IgD-negative memory B cell (primary cell): ENCODE measurements around the gene NLGN3. TPM values are rescaled to one million over a fixed set of nuclear protein-coding genes. Genes with fewer than 3 reads are reported as not detected.
A peak's percentile ranks its signal among the peaks of the same experiment; 100 is the strongest.

ENCODE experiments used
- H3K27ac Mint-ChIP-seq, 3 donors: one replicate each; pipeline ENCODE4 v1.8.0; 2020 to 2022; ENCODE audit warnings: mild to moderate bottlenecking in 3 of 3, mixed read lengths in 3 of 3, moderate library complexity in 1 of 3
- H3K27me3 Mint-ChIP-seq: one replicate; pipeline ENCODE4 v1.8.0; 2021; ENCODE audit warnings: mixed read lengths
- H3K36me3 Mint-ChIP-seq: one replicate; pipeline ENCODE4 v1.8.0; 2020; ENCODE audit warnings: mild to moderate bottlenecking, mixed read lengths
- H3K4me1 Mint-ChIP-seq, 3 donors: one replicate each; pipeline ENCODE4 v1.8.0; 2020 to 2022; ENCODE audit warnings: mixed read lengths in 3 of 3, mild to moderate bottlenecking in 1 of 3
- H3K4me3 Mint-ChIP-seq, 4 donors: one replicate each; pipeline ENCODE4 v1.8.0; 2020 to 2022; ENCODE audit warnings: mild to moderate bottlenecking in 4 of 4, mixed read lengths in 4 of 4, moderate library complexity in 3 of 4
- H3K9me3 Mint-ChIP-seq, 3 donors: one replicate each; pipeline ENCODE4 v1.8.0; 2020 to 2021; ENCODE audit warnings: mixed read lengths in 3 of 3, mild to moderate bottlenecking in 1 of 3
- polyA plus RNA-seq: library from polyadenylated mRNA; unstranded; fragments of 300-500 nt; fragmentation: Illumina TruSeq; gene quantifications from one replicate; pipeline ENCODE4 v1.2.3, GENCODE V29; 2021

The NLGN3 gene
- polyA plus RNA-seq, 1 donor from 2014 or later: 0.15 TPM

DNA sequence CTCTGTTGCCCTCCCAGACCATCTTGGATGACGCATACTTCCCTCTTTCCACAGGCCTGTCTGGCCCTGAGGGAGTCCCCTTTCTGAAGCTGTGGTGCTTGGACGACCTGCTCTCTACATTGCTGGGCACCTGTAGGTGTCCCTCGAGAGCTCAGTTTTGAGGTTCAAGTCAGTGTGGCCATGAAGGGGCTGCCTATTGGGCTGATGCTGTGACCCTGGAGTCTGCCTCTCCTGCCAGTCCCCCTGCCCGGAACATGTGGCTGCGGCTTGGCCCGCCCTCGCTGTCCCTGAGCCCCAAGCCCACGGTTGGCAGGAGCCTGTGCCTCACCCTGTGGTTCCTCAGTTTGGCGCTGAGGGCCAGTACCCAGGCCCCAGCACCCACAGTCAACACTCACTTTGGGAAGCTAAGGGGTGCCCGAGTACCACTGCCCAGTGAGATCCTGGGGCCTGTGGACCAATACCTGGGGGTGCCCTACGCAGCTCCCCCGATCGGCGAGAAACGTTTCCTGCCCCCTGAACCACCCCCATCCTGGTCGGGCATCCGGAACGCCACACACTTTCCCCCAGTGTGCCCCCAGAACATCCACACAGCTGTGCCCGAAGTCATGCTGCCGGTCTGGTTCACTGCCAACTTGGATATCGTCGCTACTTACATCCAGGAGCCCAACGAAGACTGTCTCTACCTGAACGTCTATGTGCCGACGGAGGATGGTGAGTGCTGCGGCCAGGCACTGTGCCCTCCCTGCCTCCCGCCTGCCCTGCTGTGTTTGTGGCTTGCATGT lies 3.0 kb downstream of the NLGN3 start:
- no peaks in the 10 kb centered on the region for H3K27me3 Mint-ChIP-seq
- no peaks in the 10 kb centered on the region for H3K9me3 Mint-ChIP-seq
- peak overlapping the region in 1 of 4 donors; percentile 17 for H3K4me3 Mint-ChIP-seq
- peaks cover 2% of the 10 kb centered on the region for H3K36me3 Mint-ChIP-seq
- H3K4me1 Mint-ChIP-seq: peaks cover 0 to 14% (median 6%) of the 10 kb centered on the region in 3 donors
- no peak overlapping the region for H3K27ac Mint-ChIP-seq

DNA sequence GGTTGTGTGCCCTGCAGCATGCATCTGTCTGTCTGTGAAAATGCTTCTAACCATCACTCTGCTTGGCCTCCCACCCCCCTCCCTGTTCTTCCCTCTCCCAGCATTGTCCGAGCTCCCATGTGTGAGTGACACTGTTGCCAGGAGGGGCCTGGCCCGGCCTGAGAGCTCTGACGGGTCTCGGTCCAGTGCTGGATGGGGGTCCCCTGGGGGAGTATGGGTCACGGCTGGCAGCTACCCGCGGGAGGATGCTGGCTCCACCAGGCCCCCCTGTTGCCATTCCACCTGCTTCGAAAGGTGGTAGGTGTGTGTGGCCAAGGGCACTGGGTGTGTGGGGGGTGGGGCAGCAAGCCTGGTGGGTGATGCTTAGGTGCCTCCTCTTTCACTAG lies 3.6 kb downstream of the NLGN3 start:
- Mint-ChIP-seq H3K27me3 (no peaks in the 10 kb centered on the region), H3K9me3 (peaks cover 0 to 2% (median 0%) of the 10 kb centered on the region in 3 donors), H3K4me1 (peaks cover 0 to 13% (median 6%) of the 10 kb centered on the region in 3 donors), H3K4me3 (peak overlapping the region in 1 of 4 donors; percentile 17), H3K27ac (no peak overlapping the region), H3K36me3 (peaks cover 2% of the 10 kb centered on the region)

DNA sequence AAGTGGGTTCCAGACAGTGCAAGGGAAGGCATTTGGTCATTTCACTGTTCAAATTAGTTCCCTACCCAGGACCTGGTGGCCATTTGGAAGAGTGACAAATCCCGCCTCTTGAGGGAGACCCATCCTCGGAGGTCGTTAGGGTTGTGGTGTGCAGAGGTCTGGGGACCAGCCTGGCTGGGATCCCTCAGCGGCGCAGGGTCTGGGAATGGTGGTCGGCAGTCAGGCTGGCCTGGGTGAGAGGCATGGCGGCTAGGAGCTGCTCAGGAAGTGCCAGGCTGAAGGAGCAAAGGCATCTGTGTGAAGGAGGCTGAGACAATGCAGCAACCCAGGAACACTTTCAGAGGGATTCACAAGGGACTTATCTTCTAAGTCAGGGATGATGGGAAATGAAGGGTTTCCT lies 6.7 kb downstream of the NLGN3 start:
- Mint-ChIP-seq H3K27ac (no peak overlapping the region), H3K4me3 (no peak overlapping the region), H3K36me3 (peaks cover 4% of the 10 kb centered on the region), H3K9me3 (peaks cover 0 to 2% (median 0%) of the 10 kb centered on the region in 3 donors), H3K27me3 (peaks cover 2% of the 10 kb centered on the region), H3K4me1 (peaks cover 0 to 2% (median 2%) of the 10 kb centered on the region in 3 donors)

DNA sequence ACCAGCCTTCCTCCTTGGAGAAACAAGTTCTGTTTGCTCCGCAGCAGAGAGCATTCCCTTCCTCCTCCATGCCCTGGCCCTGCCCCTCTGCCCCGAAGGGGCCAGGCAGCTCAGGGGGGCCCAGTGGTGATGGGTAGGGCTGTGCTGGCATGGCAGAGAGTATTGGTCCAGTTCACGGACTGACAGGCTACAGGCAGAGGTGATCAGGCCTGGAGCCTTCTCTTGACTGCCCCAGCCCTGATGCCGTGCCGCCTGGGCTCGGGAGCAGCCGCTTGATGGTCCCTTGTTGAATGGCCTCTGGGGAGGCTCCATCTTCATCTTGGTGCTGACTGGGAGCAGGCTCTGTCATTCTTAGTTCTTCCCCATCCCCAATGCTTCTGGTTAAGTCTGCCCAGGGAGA lies 9.6 kb downstream of the NLGN3 start:
- Mint-ChIP-seq H3K27me3 (peaks cover 2% of the 10 kb centered on the region), H3K9me3 (peaks cover 0 to 2% (median 0%) of the 10 kb centered on the region in 3 donors), H3K4me3 (no peak overlapping the region), H3K4me1 (peaks cover 0 to under 1% (median 0%) of the 10 kb centered on the region in 3 donors), H3K27ac (no peak overlapping the region), H3K36me3 (peaks cover 4% of the 10 kb centered on the region)

DNA sequence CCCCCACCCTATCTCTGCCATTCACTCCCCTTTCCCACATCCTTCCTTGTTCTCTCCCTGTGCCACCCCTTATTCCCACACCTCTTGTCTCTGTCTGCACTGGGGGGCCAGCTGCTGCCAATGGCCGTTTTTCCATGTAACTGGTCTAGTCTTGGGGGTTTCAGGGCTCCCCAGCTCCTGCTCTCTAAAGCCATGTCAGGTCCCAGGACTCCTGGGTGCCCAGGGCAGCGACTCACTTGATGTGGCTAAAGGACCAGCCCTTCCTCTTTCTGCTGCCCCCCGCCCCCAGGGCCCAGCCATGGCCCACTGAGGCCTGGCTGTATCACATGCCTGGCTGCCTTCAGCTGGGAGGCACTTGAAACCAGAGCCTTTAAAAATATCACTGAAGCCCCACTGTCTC lies 10.0 kb downstream of the NLGN3 start:
- H3K27ac Mint-ChIP-seq: no peak overlapping the region
- H3K4me3 Mint-ChIP-seq: no peak overlapping the region
- peaks cover 2% of the 10 kb centered on the region for H3K27me3 Mint-ChIP-seq
- no peaks in the 10 kb centered on the region for H3K4me1 Mint-ChIP-seq
- H3K36me3 Mint-ChIP-seq: peaks cover 4% of the 10 kb centered on the region
- H3K9me3 Mint-ChIP-seq: peaks cover 0 to 2% (median 0%) of the 10 kb centered on the region in 3 donors

DNA sequence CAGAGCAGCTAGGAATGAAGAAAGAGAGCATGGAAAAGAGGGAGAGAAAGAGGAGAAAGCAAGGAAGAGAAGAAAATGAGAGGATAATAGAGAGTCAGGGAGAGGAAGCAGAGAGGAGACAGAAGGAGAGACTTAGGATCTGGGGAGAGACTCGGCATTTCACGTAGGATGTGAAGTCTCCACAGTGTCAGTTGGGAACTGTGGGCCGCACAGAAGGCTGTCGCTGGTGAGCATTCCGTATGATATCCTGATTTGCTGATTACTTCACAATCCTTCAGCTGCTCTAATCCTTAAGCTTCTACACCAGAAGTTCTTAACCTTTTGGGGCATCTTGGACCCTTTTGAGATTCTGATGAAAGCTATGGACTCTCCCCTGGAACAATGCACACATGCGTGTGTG lies 14.0 kb downstream of the NLGN3 start:
- Mint-ChIP-seq H3K27ac (no peak overlapping the region), H3K36me3 (peaks cover 4% of the 10 kb centered on the region), H3K4me1 (no peaks in the 10 kb centered on the region), H3K9me3 (no peaks in the 10 kb centered on the region), H3K4me3 (no peak overlapping the region), H3K27me3 (peaks cover under 1% of the 10 kb centered on the region)

DNA sequence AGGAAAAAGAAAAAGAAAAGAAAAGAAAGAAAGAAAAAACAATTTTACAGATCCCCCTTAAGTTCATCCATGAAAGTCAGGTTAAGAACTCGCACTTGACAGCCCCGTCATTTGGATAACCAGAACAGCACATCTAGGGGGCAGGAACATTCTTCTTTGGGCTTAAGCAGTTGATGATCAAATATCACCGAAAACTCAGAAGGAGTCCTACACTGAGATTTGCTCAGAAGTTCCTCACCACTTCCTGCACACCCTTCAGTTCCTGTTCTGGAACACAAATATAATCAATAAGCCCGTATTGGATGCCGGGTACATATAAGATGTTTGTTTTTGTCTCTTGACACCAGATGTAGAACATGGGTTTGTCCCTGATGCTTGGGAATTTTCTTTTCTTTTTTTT lies 14.7 kb downstream of the NLGN3 start:
- no peak overlapping the region for H3K27ac Mint-ChIP-seq

DNA sequence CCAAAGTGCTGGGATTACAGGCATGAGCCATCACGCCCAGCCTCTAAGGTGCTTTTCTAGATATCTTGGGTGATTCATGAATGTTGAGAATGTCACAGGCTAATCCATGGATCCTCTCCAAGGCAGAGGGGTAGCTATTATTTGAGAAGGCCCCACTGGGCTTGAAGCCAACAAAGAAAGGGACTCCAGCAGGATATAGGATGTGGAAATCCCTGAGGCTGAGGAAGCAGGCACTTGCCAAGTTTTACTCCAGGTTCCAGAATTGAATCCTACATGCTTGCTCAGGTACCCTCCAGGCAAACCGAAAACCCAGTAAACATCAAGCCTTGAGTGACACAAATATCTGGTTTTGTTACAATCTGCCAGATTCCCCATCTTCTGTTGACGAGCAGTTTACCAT lies 15.8 kb downstream of the NLGN3 start:
- Mint-ChIP-seq H3K9me3 (no peaks in the 10 kb centered on the region), H3K27ac (no peak overlapping the region), H3K27me3 (peaks cover 3% of the 10 kb centered on the region), H3K36me3 (peaks cover 3% of the 10 kb centered on the region), H3K4me1 (no peaks in the 10 kb centered on the region), H3K4me3 (no peak overlapping the region)

More for the DNA sequence above, 14.7 kb downstream of the NLGN3 start:
- Mint-ChIP-seq H3K36me3 (peaks cover 4% of the 10 kb centered on the region), H3K9me3 (no peaks in the 10 kb centered on the region), H3K27me3 (peaks cover 3% of the 10 kb centered on the region), H3K4me3 (no peak overlapping the region), H3K4me1 (no peaks in the 10 kb centered on the region)

DNA sequence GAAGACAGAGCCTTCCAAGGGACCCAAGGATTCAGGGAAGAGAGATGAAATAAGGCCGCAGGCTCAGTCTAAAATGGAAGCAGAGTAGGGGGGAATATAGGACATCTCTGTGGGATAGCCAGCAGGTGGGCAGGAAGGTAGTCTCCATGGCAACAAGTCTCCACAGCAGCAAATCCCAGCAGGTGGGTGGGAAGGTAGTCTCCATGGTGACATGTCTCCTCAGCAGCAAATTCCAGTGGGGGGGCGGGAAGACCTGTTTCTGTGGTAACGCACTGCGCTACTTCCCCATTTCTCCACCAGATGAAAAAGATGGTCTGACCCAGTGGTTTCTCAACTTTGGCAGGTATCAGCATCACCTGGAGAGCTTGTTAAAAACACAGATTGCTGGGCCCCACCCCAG lies 18.3 kb downstream of the NLGN3 start:
- Mint-ChIP-seq H3K36me3 (no peaks in the 10 kb centered on the region), H3K4me1 (peaks cover 0 to 5% (median 2%) of the 10 kb centered on the region in 3 donors), H3K4me3 (no peak overlapping the region), H3K27me3 (peaks cover 3% of the 10 kb centered on the region), H3K9me3 (no peaks in the 10 kb centered on the region), H3K27ac (no peak overlapping the region)

DNA sequence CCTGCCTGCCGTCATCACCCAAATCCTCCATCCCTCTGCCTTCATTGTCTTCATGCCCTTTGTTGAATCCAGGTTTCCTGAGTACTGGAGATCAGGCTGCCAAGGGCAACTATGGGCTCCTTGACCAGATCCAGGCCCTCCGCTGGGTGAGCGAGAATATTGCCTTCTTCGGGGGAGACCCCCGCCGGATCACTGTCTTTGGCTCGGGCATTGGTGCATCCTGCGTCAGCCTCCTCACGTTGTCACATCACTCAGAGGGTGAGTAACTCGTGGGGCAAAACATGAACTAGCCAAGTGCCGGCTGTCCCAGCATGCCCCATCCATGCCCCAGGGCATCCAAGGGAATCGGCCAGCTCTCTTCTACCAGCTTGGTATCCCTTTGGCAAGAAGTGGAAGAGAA lies 19.4 kb downstream of the NLGN3 start:
- Mint-ChIP-seq H3K27me3 (peaks cover 3% of the 10 kb centered on the region), H3K27ac (no peak overlapping the region), H3K36me3 (no peaks in the 10 kb centered on the region), H3K4me3 (no peak overlapping the region), H3K4me1 (peaks cover 0 to 5% (median 2%) of the 10 kb centered on the region in 3 donors), H3K9me3 (no peaks in the 10 kb centered on the region)

DNA sequence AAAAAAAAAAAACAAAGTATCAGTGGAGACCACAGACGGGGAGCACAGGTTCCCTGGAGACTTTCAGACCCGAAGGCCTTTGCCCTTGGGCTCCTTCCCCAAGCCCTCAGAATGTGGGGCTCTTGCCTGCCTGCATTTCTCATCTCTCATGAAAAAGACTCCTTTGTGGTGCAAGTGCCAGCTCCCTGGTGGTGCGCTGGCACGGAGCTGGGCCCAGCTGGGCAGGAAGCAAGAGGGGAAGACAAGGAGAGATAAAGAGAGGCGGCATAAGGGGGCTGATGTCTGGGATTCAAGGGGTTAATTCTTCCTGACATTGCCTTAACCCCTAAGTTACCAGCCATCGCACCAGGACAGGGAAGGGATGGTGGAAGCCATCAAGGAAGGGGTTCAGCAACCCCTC lies 21.8 kb downstream of the NLGN3 start:
- H3K27ac Mint-ChIP-seq: no peak overlapping the region
- H3K36me3 Mint-ChIP-seq: no peaks in the 10 kb centered on the region
- H3K4me1 Mint-ChIP-seq: peaks cover under 1 to 6% (median 3%) of the 10 kb centered on the region in 3 donors
- H3K27me3 Mint-ChIP-seq: peaks cover 3% of the 10 kb centered on the region
- no peaks in the 10 kb centered on the region for H3K9me3 Mint-ChIP-seq
- no peak overlapping the region for H3K4me3 Mint-ChIP-seq

DNA sequence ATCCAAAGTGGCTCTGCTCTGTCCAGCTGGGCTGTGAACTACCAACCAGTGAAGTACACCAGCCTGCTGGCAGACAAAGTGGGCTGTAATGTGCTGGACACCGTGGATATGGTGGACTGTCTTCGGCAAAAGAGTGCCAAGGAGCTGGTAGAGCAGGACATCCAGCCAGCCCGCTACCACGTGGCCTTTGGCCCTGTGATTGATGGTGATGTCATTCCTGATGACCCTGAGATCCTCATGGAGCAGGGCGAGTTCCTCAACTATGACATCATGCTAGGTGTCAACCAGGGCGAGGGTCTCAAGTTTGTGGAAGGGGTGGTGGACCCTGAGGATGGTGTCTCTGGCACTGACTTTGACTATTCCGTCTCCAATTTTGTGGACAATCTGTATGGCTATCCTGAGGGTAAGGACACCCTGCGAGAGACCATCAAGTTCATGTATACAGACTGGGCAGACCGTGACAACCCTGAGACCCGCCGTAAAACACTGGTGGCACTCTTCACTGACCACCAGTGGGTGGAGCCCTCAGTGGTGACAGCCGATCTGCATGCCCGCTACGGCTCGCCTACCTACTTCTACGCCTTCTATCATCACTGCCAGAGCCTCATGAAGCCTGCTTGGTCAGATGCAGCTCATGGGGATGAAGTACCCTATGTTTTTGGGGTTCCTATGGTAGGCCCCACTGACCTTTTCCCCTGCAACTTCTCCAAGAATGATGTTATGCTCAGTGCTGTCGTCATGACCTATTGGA lies 22.6 kb downstream of the NLGN3 start:
- Mint-ChIP-seq H3K36me3 (no peaks in the 10 kb centered on the region), H3K27ac (no peak overlapping the region), H3K4me1 (peaks cover 4 to 6% (median 6%) of the 10 kb centered on the region in 3 donors), H3K27me3 (peaks cover 3% of the 10 kb centered on the region), H3K9me3 (no peaks in the 10 kb centered on the region), H3K4me3 (no peak overlapping the region)

DNA sequence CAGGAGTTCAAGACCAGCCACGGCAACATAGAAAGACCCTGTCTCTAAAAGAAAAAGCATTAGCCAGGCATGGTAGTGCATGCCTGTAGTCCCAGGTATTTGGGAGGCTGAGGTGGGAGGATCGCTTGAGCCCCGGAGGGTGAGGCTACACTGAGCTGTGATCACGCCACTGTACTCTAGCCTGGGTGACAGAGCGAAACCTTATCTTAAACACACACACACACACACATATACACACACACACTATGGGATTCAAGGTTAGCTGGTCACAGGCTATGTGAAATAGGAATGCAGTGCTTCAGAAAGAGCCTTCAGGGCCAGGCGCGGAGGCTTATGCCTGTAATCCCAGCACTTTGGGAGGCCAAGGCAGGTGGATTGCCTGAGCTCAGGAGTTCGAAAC lies 23.5 kb downstream of the NLGN3 start:
- H3K27me3 Mint-ChIP-seq: peaks cover 3% of the 10 kb centered on the region
- H3K36me3 Mint-ChIP-seq: no peaks in the 10 kb centered on the region
- no peaks in the 10 kb centered on the region for H3K9me3 Mint-ChIP-seq
- H3K4me1 Mint-ChIP-seq: peaks cover 5 to 6% (median 6%) of the 10 kb centered on the region in 3 donors
- no peak overlapping the region for H3K27ac Mint-ChIP-seq
- no peak overlapping the region for H3K4me3 Mint-ChIP-seq

DNA sequence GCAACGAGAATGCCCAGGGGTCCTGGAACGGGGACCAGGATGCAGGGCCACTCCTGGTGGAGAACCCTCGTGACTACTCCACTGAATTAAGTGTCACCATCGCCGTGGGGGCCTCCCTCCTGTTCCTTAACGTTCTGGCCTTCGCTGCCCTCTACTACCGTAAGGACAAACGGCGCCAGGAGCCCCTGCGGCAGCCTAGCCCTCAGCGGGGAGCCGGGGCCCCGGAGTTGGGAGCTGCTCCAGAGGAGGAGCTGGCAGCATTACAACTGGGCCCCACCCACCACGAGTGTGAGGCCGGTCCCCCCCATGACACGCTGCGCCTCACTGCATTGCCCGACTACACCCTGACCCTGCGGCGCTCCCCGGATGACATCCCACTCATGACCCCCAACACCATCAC lies 24.9 kb downstream of the NLGN3 start:
- no peaks in the 10 kb centered on the region for H3K9me3 Mint-ChIP-seq
- no peak overlapping the region for H3K4me3 Mint-ChIP-seq
- no peaks in the 10 kb centered on the region for H3K27me3 Mint-ChIP-seq
- no peaks in the 10 kb centered on the region for H3K36me3 Mint-ChIP-seq
- H3K27ac Mint-ChIP-seq: peak overlapping the region in 1 of 3 donors; percentile 72
- peaks cover 6 to 8% (median 6%) of the 10 kb centered on the region in 3 donors for H3K4me1 Mint-ChIP-seq

DNA sequence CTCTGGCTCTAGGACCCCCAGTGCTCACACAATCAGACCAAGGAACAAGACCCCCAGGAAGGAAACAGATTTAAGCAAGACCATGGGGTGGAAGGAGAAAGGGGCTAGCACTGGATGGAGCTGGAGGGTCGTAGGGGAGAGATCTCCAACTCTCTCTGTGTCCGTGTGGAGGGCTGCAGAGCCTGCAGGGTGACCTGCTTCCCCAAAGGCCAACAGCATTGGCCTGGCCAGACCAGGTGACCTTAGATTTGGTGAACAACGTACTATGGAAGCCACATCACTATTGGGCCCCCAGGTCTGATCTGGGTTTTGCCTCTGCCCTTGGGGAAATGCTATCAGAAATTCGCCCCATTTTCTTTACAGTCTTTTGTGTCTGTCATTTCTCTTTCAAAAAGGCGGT lies 26.0 kb downstream of the NLGN3 start:
- H3K27ac Mint-ChIP-seq: no peak overlapping the region
- no peaks in the 10 kb centered on the region for H3K9me3 Mint-ChIP-seq
- H3K4me1 Mint-ChIP-seq: peaks cover 6 to 8% (median 6%) of the 10 kb centered on the region in 3 donors
- H3K36me3 Mint-ChIP-seq: no peaks in the 10 kb centered on the region
- peak overlapping the region in 1 of 4 donors; percentile 21 for H3K4me3 Mint-ChIP-seq
- H3K27me3 Mint-ChIP-seq: no peaks in the 10 kb centered on the region
